ENCODE results near the gene DHRS3. TPM values are rescaled to one million over a fixed set of nuclear protein-coding genes. Genes with fewer than 3 reads are reported as not detected.
A peak's percentile ranks its signal among the peaks of the same experiment; 100 is the strongest.

Gene DHRS3
- total and polyA plus RNA-seq, 8 donors: 47.7 to 98.6 (median 62.0) TPM

- no peaks in the 10 kb centered on the region for H3K27me3 ChIP-seq
- TF ChIP-seq CTCF (IDR thresholded peaks at IDR 0.05): no peak
- intact Hi-C loops (cut with DNase I): loop anchor here in 1 of 3 donors (10.0 kb wide), 2 partner anchors 144 to 214 kb away; no protein-coding TSS in a partner anchor
- FAIRE-seq (no peak), DNase-seq (peak; percentile 64 to 83 (median 71)), ATAC-seq (peak; percentile 27 to 47 (median 30))
- peak overlapping the region; percentile 69 to 98 (median 95) for H3K27ac ChIP-seq
- H3K4me1 ChIP-seq: peaks cover 12 to 22% (median 14%) of the 10 kb centered on the region in 3 donors
- H3K4me3 ChIP-seq: peak overlapping the region; percentile 79 to 92 (median 84)
- no peaks in the 10 kb centered on the region for H3K9me3 ChIP-seq
- 2 to 7% methylated on average over 30 of the region's 30 CpGs for WGBS, 2 donors
- H3K36me3 ChIP-seq: no peaks in the 10 kb centered on the region
These were observed 1.2 kb upstream of the DHRS3 start for GRCh38 chr1:12618965-12619791.

GRCh38 chr1:12618661-12618964, 603 bp upstream of the DHRS3 start:
- 2 to 5% methylated on average over 6 of the region's 6 CpGs for WGBS, 2 donors
- intact Hi-C loops (cut with DNase I): loop anchor here in 1 of 3 donors (10.0 kb wide), 2 partner anchors 144 to 214 kb away; no protein-coding TSS in a partner anchor

GRCh38 chr1:12617511-12617900, 504 bp downstream of the DHRS3 start:
- Histone ChIP-seq H3K36me3 (peaks cover 0 to 3% (median 0%) of the 10 kb centered on the region in 3 donors), H3K27me3 (no peaks in the 10 kb centered on the region), H3K9me3 (no peaks in the 10 kb centered on the region), H3K4me3 (peak overlapping the region; percentile 79 to 92 (median 84)), H3K4me1 (peaks cover 14 to 31% (median 18%) of the 10 kb centered on the region in 3 donors), H3K27ac (peak overlapping the region; percentile 93 to 98 (median 95))
- intact Hi-C loops (cut with DNase I): loop anchor here in 1 of 3 donors (10.0 kb wide), 2 partner anchors 143 to 213 kb away; no protein-coding TSS in a partner anchor
- no peak for TF ChIP-seq CTCF (IDR thresholded peaks at IDR 0.05)
- FAIRE-seq: no peak
- peak in 5 of 6 donors; percentile 58 to 78 (median 66) for DNase-seq
- WGBS, 2 donors: 0% methylated on average over 13 of the region's 13 CpGs
- ATAC-seq: peak; percentile 33 to 58 (median 40)

More at GRCh38 chr1:12618661-12618964, 603 bp upstream of the DHRS3 start:
- ATAC-seq: no peak
- Histone ChIP-seq H3K36me3 (no peaks in the 10 kb centered on the region), H3K4me3 (peak overlapping the region; percentile 79 to 92 (median 84)), H3K27ac (peak overlapping the region; percentile 69 to 98 (median 95)), H3K9me3 (no peaks in the 10 kb centered on the region), H3K27me3 (no peaks in the 10 kb centered on the region), H3K4me1 (peaks cover 14 to 26% (median 16%) of the 10 kb centered on the region in 3 donors)
- no peak for FAIRE-seq
- no peak for TF ChIP-seq CTCF (IDR thresholded peaks at IDR 0.05)
- no peak for DNase-seq

- 1% methylated on average over 46 to 53 of the region's 53 CpGs for WGBS, 2 donors
- Histone ChIP-seq H3K27ac (peak overlapping the region; percentile 93 to 98 (median 95)), H3K9me3 (no peaks in the 10 kb centered on the region), H3K27me3 (no peaks in the 10 kb centered on the region), H3K4me3 (peak overlapping the region; percentile 79 to 92 (median 84)), H3K36me3 (peaks cover 0 to 4% (median 0%) of the 10 kb centered on the region in 3 donors), H3K4me1 (peaks cover 11 to 25% (median 16%) of the 10 kb centered on the region in 3 donors)
- no peak for TF ChIP-seq CTCF (IDR thresholded peaks at IDR 0.05)
- FAIRE-seq: no peak
- peak; percentile 9 to 20 (median 11) for ATAC-seq
- intact Hi-C loops (cut with DNase I): loop anchor here in 1 of 3 donors (10.0 kb wide), 2 partner anchors 142 to 212 kb away; no protein-coding TSS in a partner anchor
- peak; percentile 34 to 85 (median 60) for DNase-seq
These were observed 1.2 kb downstream of the DHRS3 start for GRCh38 chr1:12616709-12617373.
